Activated CD4-positive, alpha-beta T cell treated with anti-CD3 and anti-CD28 coated beads for 24 hours (primary cell): ENCODE measurements around the gene GRAMD2B.
A peak's percentile ranks its signal among the peaks of the same experiment; 100 is the strongest.

Experiments
- DNase-seq, 2 donors: peaks; one replicate each; pipeline ENCODE4 v3.0.0-alpha.2; 2020; ENCODE audit warnings: low read depth in 2 of 2

The GRAMD2B gene

DNA sequence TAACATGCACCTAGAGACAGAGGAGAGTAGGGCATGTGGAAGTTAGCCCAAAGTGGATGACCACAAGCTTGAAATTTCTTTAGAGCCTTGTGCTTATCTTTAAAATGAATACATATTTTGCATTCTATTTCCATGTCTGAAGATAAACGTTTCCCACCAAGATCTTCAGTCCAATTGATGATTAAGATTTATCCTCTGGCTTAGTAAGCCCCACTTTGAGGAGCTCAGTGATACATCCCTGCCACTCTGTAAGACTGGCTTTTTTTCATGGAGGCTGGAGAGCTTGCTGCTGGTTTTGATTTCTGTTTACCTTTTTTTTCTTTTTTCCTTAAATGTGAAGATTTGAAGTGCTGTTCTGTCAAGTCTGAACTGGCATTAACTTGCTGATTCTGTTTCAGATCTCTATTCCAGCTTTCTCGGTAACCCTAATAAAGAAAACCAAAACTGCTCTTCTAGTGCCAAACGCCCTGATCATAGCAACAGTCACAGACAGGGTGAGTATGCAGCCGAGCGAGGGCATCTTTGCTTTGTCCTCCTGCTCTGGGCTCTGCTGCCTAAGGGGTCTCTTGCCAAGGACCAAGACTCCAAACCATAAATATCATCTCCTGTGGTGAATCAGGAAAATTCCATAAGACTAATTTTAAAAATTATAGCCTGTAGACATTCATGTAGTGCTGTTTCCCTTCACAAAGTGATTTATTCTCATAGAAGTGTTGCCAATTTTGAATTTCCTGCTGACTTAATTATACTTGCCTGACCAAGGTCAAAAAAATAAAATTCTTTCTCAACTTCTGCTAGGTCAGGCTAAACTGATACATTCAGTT lies 54.3 kb downstream of the GRAMD2B start:
- no peak for DNase-seq

DNA sequence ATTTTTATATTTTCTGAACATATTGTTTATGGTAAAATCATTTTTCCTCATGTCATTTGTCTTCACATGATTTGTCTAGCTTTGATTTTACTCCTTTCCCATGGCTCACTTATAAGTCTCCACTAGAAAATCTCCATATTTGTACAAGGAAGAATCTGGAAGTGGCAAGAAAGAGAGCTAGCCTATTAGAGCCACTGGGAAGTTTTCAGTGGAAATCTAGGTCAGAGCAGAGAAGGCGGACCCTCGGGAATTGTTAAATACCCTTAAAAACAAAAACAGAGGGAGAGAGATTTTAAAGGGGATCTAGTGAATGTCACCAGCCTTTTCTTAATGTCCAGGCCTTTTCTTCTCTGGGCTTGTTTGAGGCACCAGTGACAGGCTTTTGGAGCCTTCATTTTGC lies 56.6 kb downstream of the GRAMD2B start:
- DNase-seq: no peak

DNA sequence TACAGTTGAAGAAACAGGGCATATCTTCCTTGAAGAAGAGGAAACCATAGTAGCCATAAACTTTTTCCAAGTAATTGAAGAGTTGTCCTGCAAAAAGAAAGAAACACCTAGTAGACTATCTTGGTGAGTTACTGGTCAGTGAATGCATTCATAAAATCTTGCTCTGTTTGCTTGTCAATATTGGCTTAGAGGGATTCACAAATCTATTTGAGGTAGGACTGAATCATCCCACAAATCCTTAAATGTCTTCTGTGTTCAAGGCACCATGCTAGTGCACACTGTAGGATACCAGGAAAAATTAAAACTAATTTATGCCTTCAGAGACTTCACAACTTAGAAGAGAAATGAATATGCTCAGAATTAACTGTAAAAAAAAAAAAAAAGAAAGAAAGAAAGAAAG lies 57.6 kb downstream of the GRAMD2B start:
- no peak for DNase-seq

DNA sequence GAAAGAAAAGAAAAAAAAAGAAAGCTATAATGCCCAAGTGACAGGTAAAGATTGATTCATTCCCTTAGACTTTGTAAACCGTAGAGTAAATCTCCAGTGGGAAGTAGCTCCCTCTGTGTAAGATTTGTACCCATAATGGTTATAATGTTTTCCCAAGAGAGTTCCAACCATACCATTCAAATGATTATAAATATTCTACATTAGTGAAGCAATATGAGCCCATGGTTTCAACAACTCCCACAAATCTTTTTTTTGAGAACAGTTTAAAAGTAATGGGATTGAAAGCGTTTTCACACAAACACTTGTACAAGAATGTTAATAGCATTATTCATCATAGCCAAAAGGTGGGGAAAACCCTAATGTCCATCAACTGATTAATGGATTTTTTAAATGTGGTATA lies 58.0 kb downstream of the GRAMD2B start:
- DNase-seq: no peak

DNA sequence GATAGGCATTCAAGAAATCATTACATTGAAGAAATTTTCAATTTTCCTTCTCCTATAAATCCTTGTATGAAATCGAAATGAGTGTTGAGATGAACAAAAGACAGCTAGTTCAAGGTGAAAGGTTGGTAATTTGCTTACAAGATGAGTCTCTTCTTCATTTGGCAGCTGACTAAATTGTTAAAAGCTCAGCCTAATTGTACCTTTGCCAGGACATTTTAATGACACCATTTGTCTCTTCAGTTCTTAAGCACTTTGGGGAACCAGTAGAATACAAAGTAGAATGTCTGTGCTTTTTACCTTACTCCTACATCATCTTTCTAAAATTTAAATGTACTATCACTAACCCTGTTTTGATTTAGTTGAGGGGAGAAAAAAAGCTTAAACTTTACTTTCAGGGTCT lies 59.4 kb downstream of the GRAMD2B start:
- no peak for DNase-seq

DNA sequence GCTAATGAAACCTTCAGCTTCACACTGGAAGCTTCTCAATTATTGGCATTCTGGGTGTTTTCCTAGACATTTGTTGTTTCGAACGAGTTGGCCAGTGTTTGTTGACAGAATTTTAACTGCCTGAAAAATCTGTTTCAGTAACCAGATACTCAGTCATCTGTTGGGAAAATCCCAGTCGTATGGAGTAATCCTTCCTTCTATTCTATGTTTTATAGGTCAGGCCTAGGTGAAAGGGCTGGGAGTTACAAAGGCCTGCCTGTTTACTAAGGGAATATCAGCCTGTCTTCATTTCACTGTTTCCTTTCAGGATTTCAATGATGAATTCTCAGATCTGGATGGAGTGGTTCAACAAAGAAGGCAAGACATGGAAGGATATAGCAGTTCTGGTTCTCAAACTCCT lies 59.9 kb downstream of the GRAMD2B start:
- no peak for DNase-seq

DNA sequence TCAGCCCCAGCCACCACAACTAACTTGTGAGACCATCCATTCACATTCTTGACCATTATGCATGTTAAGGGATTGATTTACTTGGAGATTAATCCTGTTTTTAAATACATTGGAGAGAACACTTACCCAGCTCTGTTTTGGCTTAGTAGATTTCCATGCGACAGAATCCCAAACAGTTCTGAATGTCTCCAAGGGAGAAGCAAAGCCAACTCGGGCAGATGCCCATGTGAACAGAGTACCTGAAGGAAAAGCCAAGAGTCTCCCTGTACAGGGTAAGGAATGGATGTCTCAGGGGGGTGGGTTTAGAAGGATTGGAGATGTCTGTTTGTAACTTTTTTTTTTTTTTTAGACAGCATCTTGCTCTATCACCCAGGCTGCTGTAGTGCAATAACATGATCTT lies 61.0 kb downstream of the GRAMD2B start:
- DNase-seq: no peak

DNA sequence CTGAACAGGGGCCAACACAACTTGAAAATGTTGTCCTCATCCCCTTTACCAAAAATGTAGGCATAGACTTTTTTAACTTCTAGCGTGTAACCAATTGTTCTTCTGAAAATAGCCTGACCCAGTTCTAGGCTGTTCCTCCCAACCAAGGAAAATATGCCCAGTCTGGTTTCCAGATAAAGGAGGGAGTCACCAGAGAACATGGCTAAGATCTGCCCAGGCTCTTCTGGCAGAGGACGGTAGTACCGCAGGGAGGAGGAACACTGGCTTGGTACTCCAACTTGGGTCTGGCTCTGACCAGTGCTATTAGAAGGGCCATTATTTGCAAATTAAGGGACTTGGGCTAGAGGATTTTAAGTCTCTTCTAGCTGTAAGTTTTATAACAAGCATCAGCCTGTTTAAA lies 63.1 kb downstream of the GRAMD2B start:
- DNase-seq: no peak

DNA sequence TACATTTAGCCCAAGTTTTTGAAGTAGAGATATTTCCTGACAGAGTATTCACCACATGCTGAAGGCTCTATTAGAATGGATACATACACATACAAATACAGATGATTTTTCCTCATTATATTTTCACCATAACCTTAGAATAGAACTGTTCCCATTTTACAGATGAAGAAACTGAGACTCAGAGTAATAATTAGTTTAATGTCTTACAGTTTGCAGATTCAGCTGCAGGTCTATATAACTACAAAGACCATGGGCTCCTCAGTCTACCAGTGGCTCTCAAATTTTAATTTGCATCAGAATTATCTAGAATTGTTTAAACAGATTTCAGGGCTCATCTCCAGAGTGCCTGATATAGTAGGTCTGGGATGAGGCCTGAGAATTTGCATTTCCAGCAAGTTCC lies 64.4 kb downstream of the GRAMD2B start:
- DNase-seq: no peak

DNA sequence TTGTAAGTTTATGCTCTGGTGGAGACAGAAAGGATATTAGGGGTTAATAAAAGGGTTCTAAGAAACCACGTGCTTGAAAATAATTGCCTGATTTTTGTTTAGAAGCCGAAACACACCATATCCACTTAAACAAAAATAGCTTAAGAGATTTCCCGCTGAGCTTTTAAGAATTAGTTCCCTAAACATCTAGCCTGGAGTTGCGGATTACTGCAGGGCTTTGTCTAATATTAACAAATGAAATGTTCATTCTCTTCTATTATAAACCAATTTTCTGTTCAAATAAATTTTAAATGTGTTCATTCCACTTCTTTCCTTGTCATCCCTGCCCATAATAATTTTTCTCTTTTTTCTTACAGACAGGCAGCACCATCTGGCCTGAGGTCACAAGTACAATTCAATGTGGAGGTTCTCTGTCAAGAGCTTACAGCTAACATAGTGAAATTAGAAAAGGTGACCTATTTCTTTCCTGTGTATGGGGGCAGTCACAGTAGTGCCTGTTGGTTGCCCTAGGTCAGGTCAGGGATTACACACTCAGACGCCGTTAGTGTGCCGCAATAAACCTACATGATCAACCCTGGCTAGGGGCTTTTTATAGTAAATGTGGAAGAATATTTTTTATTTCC lies 65.3 kb downstream of the GRAMD2B start:
- no peak for DNase-seq

DNA sequence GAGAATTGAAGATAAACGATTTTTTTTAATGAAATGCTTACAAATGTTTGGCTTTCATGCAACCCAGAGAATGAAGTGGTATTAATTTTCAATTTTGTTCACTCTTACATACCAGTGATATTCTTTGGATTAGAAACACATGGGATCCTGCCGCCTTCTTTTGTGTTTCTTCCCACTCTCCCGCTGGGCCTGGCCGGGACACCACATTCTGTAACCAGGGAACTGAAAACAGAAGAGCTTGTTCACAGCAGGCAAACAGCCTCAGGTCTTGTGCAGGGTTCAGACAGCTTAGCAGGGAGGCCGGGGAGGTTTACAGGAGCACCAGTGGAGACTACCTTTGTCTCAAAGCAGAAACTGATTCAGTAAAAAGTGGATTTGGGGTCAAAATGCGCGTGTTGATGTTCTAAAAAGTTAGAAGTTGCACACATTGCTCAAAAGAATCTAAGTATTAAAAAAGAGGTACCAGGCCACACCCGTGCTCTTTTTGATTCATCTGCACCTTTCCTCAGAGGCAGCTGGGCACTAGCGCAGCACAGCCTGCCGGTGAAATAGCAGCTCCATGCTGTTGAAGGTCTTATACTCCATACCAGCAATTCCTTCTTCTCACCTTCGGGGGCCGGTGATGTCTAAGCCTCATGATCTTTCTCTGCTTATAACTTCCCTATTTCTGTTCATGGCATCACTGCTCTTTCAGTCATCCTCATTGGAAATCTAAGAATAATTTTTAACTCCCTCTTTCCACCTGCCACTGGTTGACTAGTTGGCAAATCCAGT lies 67.1 kb downstream of the GRAMD2B start:
- no peak for DNase-seq

DNA sequence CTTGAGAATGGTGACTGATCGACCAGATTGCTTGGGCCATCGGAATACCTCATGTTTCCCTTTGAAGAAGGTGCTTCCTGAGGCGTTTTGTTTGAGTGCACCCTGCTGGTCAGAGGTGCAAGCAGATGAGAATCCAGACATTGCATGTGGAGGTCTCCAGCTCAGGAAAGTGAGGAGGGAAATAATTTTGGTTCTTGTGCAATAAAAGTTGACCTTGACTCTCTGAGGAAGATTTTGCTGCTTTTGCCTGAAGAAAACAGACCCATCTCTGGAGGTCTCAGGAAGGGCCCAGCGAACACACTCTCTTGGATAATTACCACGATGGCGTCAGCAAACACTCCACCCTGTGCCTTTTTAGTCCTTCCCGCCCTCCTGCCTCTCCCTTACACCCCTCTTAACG lies 69.7 kb downstream of the GRAMD2B start:
- DNase-seq: peak in 1 of 2 donors; percentile 0

DNA sequence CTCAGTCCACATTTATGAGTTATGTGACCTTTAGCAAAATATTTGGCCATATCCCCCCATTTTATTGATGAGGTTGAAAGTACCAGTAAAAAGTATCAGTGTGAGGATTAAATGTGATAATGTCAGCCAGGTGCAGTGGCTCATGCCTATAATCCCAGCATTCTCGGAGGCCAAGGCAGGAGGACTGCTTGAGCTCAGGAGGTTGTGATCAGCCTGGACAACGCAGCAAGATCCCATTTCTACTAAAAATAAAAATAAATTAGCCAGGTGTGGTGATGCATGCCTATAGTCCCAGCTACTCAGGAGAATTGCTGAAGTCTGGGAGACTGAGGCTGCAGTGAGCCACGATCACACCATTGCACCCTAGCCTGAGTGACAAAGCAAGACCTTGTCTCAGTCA lies 71.2 kb downstream of the GRAMD2B start:
- no peak for DNase-seq

DNA sequence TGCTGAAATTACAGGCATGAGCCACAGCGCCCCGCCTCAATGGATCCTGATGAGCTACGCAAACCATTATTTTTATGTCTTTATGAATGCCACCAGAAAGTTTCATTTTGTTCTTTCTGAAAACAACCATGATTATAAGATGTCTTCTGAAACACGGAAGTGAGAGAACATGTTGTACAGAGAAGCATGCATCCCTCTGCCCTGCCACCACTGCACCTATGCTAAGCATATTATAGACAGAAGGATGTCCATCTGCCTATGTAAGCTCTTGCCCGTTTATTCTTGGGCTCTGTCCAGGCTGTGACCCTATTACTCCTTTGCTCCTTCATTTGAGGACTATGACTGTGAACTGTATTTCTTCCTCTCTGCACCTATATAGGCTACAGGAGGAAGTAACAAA lies 74.3 kb downstream of the GRAMD2B start:
- DNase-seq: no peak

DNA sequence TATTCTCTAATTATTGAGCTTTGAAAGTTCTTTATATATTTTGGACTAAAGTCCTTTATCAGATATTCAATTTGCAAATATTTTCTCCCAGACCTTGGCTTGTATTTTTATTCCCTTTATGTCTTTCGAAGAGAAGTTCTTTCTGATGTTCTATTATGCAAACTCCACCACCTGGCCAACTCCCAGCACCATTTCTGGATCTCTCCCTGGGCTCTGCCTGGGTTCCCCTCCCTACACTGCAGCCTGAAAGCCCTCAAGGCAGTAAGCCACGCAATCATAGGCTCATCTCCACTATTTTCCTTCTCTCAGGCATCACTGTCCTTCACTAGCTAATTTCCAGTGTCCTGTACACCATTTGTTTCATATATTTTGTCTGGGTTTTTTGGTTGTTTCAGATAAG lies 76.1 kb downstream of the GRAMD2B start:
- no peak for DNase-seq

DNA sequence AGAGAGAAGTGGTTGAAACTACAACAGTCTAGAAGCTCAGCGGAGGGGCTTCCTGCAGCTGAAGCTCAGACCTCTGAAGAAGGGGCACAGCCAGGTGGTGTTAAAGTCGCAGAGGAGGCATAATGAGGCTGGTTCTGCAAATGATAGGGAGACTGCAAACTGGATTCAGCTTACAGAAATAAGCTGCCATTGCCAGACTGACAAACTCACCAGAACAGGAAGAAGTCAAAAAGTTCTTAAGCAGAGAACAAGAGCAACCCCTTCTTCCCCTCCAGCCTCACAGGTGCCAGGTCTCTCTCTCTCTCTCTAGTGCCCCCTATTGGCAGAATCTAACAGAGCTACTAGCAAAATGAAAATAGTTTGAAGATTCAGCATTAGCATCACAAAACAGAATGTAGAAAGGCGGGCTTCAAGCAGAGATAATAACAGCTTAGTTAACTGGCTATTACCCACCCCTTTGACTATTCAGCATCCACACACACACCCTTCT lies 76.7 kb downstream of the GRAMD2B start:
- DNase-seq: peak in 1 of 2 donors; percentile 15

DNA sequence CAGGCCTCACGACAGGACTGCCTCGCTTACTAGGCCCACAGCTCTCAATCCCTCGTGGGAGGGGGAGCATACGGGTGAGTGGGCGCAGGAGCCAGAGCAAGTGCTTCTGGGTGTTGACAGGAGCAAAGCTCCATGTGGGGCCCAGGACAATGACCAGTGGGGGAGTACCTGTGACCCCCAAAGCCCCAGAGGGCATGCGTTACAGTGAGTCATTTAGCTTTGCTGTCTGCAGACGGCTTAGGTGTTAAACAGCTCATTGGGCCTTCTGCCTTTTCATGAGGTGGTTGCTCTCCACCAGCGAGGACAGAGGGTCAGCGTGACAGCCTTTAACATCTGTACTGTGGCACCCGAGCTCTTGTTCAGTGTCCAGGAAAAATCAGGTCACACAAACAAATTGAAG lies 78.2 kb downstream of the GRAMD2B start:
- no peak for DNase-seq

DNA sequence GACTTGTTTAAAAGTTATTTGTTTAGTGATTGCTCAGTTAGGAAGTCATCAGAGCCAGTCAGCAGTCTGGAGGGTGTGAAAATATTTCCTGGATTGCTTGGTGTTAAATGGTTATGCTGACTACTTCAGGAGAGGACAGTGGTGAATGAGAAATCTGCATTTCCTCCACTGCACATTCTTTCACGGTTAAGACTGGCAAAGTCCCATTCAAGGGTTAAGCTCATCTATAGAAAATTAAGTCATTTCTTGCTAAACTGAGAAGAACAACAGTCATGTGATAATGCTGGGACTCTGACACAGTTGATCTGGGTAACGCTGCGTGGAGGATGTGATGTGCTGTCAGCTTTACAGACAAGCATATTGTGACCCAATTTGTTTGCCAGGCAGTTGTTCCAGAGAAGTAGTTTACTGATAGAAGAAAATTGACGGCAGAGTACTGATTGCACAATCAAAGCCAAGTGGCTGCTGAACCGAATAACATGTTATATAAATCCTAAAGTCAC lies 80.4 kb downstream of the GRAMD2B start:
- no peak for DNase-seq

DNA sequence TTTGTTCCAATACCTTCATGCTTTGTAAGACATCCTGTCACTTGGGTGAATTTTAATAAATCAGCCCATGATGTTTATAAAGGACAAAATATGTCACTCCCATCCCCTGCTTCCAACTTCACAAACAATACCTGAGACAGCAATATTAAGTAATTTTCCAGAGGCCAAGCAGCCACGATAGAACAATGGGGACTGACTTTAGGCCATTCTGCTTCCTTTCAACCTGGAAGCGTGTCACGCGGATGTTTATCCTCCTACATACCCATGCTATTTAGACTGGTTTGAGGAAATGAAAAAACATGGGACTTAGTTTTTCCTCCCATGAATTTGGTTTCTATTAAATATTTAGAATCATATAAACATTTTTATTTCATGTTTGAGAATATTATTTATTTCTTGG lies 82.9 kb downstream of the GRAMD2B start:
- DNase-seq: no peak

DNA sequence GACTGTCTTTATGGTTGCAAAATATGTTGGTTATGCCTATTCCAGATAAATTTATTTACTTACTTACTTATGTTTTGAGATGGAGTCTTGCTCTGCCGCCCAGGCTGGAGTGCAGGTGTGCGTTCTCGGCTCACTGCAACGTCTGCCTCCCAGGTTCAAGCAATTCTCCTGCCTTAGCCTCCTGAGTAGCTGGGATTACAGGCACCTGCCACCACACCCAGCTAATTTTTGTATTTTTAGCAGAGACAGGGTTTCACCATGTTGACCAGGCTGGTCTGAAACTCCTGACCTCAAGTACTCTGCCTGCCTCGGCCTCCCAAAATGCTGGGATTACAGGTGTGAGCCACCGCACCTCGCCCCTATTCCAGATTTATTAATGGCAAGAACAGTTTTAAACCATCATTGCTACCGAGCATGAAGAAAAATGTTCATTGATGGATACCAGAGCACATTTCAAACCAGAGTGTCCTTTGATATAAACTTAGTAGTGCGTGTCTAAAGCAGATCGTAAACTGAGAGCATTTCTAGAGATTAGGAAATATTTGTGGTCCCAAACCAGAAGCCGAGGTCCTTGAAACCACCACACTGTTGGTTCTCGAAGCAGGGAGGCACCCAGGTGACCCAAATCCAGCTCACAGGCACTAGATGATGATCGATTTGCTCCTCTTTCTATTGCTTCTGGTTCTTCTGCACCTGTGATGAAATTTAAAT lies 85.2 kb downstream of the GRAMD2B start:
- DNase-seq: no peak

DNA sequence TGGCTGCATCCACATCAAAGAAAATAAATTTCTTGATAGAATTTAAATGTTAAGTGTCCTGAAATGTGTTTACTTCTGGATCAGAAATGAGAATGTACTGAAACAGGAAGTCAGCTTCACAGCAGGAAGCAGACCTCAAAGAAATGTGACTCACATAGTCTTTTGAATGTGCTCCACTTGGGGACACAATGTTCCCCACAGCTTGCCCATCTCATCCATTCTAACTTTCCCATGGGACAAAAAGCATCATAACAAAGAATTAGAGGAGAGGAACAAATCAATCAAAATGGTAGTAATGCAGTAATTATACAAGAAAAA lies 85.7 kb downstream of the GRAMD2B start:
- no peak for DNase-seq

DNA sequence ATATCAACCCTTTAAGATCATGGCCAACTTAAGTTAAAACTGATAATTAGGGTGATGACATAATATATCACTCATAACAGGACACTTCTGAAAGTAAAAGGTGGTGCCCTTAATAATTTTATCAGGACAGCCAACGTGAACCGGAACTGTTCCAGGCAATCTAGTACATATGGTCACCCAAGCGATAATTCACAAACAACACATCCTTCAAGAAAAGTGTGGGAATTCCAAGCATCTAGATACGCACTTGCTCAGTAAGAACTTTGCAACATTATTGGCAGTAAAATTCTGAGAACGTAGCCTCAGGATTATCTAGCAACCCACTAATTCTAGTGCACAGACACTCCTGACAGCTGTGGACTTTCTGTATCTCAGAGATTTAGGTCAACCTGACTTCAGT lies 86.1 kb downstream of the GRAMD2B start:
- DNase-seq: no peak
